Measurements from ENCODE around the gene LRIT2. TPM values are rescaled to one million over a fixed set of nuclear protein-coding genes. Genes with fewer than 3 reads are reported as not detected.
A peak's percentile ranks its signal among the peaks of the same experiment; 100 is the strongest.

The LRIT2 gene
- total RNA-seq, 1 experiment from 2014 or later = not detected

- H4K91ac ChIP-seq (ENCODE audit: insufficient read length, low read depth, low read length) = no peak overlapping the region
- no peak overlapping the region for H2BK20ac ChIP-seq (ENCODE audit: low read depth, low read length, poor library complexity, severe bottlenecking)
- H2BK5ac ChIP-seq (ENCODE audit: insufficient read length, low read length) = no peak overlapping the region
- H4K20me1 ChIP-seq (ENCODE audit: control insufficient read depth, insufficient read depth, insufficient read length) = no peaks in the 10 kb centered on the region
- H3K27ac ChIP-seq (ENCODE audit: insufficient read length, low read depth, low read length) = no peak overlapping the region
- H2BK15ac ChIP-seq (ENCODE audit: low read depth, low read length) = no peak overlapping the region
- H3K9me3 Mint-ChIP-seq = no peaks in the 10 kb centered on the region
- no peak overlapping the region for H3K4me2 ChIP-seq (ENCODE audit: insufficient read depth, insufficient read length, low read length)
- H2AK5ac ChIP-seq (ENCODE audit: insufficient read length, low read length) = no peak overlapping the region
- no peak overlapping the region for H3K14ac ChIP-seq (ENCODE audit: insufficient read depth, low read length)
- H3K56ac ChIP-seq (ENCODE audit: insufficient read length, low read depth, low read length) = no peak overlapping the region
- H3K4me1 ChIP-seq (ENCODE audit: insufficient read depth, low read length) = no peaks in the 10 kb centered on the region
- H3K9me3 ChIP-seq (ENCODE audit: control insufficient read depth, low read depth, low read length) = no peaks in the 10 kb centered on the region
- H3K23me2 ChIP-seq (ENCODE audit: insufficient read length, low read depth, low read length, poor library complexity, severe bottlenecking) = no peaks in the 10 kb centered on the region
- WGBS (ENCODE audit: extremely low coverage, insufficient read length, low lambda C conversion rate) = no CpG with 5 or more reads among the region's 25 CpGs
- no peaks in the 10 kb centered on the region for H3K79me2 ChIP-seq (ENCODE audit: insufficient read depth, low read length)
- DNase-seq = peak; percentile 49
- TF ChIP-seq, protein P1, sequence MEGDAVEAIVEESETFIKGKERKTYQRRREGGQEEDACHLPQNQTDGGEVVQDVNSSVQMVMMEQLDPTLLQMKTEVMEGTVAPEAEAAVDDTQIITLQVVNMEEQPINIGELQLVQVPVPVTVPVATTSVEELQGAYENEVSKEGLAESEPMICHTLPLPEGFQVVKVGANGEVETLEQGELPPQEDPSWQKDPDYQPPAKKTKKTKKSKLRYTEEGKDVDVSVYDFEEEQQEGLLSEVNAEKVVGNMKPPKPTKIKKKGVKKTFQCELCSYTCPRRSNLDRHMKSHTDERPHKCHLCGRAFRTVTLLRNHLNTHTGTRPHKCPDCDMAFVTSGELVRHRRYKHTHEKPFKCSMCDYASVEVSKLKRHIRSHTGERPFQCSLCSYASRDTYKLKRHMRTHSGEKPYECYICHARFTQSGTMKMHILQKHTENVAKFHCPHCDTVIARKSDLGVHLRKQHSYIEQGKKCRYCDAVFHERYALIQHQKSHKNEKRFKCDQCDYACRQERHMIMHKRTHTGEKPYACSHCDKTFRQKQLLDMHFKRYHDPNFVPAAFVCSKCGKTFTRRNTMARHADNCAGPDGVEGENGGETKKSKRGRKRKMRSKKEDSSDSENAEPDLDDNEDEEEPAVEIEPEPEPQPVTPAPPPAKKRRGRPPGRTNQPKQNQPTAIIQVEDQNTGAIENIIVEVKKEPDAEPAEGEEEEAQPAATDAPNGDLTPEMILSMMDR (conservative IDR thresholded peaks at IDR 0.05) = no peak
- no peak overlapping the region for H4K8ac ChIP-seq (replicated peaks; ENCODE audit: insufficient read length, low read depth, low read length)
- H3K79me1 ChIP-seq (ENCODE audit: insufficient read depth, low read depth, low read length, poor library complexity, severe bottlenecking) = no peaks in the 10 kb centered on the region
- no peak overlapping the region for H2BK12ac ChIP-seq (ENCODE audit: insufficient read length, low read depth, low read length)
- H3T11ph ChIP-seq (ENCODE audit: low read length) = no peak overlapping the region
- peaks cover 0 to 6% of the 10 kb centered on the region in 2 experiments; a peak in 3 of 4 replicates for H3K4me1 Mint-ChIP-seq
- H2BK120ac ChIP-seq (ENCODE audit: low read depth, low read length, poor library complexity, severe bottlenecking) = no peak overlapping the region
- H3K18ac ChIP-seq (ENCODE audit: insufficient read length, low read depth, low read length) = no peak overlapping the region
- no peak overlapping the region for H3K4me3 Mint-ChIP-seq
- no peak overlapping the region for H3K4ac ChIP-seq (ENCODE audit: low read depth, low read length)
- H3K27me3 ChIP-seq (ENCODE audit: insufficient read depth, low read length) = no peaks in the 10 kb centered on the region
- H3K36me3 Mint-ChIP-seq (ENCODE audit: insufficient read depth in 1 of 3, low read depth in 3 of 3) = no peaks in the 10 kb centered on the region; a peak in 1 of 7 replicates
- no peak overlapping the region for H4K5ac ChIP-seq (ENCODE audit: insufficient read length, low read depth, low read length)
- no peak overlapping the region for H3K23ac ChIP-seq (ENCODE audit: insufficient read length, low read depth, low read length)
- no peaks in the 10 kb centered on the region for H3K27me3 Mint-ChIP-seq (ENCODE audit: low read depth)
- no peak overlapping the region for H2AFZ ChIP-seq (ENCODE audit: low read length)
- H3K27ac Mint-ChIP-seq = peak overlapping the region in 1 of 3 experiments; percentile 79; a peak in 2 of 7 replicates
- no peak overlapping the region for H3K9ac ChIP-seq (ENCODE audit: extremely low read depth, insufficient read length, low read length)
Measured at GRCh38 chr10:84214046-84214572, 11.2 kb downstream of the LRIT2 start.

All from H9 (cell line).